Colonic mucosa (tissue), 4 donors: Measurements from ENCODE around the gene DDX31. TPM values are rescaled to one million over a fixed set of nuclear protein-coding genes. Genes with fewer than 3 reads are reported as not detected.
"Not testable (repeated sequence)": the region's sequence is repeated elsewhere in the genome, so short reads cannot be mapped to it uniquely, and the experiment has no call there.

Experiments
- DNase-seq: peaks from one replicate; pipeline ENCODE4 v3.0.0-alpha.2; 2020
- H3K27ac ChIP-seq: fragments of 200-600 bp; one replicate; pipeline ENCODE4 v1.8.0; 2021
- H3K27me3 ChIP-seq: fragments of 200-600 bp; one replicate; pipeline ENCODE4 v1.8.0; 2021
- H3K36me3 ChIP-seq: fragments of 200-600 bp; one replicate; pipeline ENCODE4 v1.8.0; 2021
- H3K4me1 ChIP-seq: fragments of 200-600 bp; one replicate; pipeline ENCODE4 v1.8.0; 2021; ENCODE audit warnings: mild to moderate bottlenecking
- H3K4me3 ChIP-seq: fragments of 200-600 bp; one replicate; pipeline ENCODE4 v1.8.0; 2021
- H3K9ac ChIP-seq, 2 donors: one replicate each; pipeline ENCODE4 v1.7.0; 2013; ENCODE audit warnings: control low read depth in 2 of 2, low read depth in 2 of 2, low read length in 2 of 2
- H3K9me3 ChIP-seq: fragments of 200-600 bp; one replicate; pipeline ENCODE4 v1.8.0; 2021
- CTCF ChIP-seq: fragments of 200-600 bp; IDR thresholded peaks from one replicate; pipeline ENCODE4 v1.8.0; 2022; ENCODE audit warnings: antibody characterized with exemption, mild to moderate bottlenecking
- intact Hi-C: fragments of 100-400 bp; cut with DNase I; formaldehyde crosslinking; loops from one replicate; pipeline ENCODE4 v1.14.1; 2022
- total RNA-seq, 2 donors: library from RNA; stranded (reverse); fragmentation: NEBNext Ultra II Directional in 1 of 2; extraction: Animal tissue kit (Norgen Biotek cat#: 25700) in 1 of 2; gene quantifications; one replicate each; pipeline ENCODE4 v1.2.1, GENCODE V29; 2021
- donor health status: healthy.
- donor health status: DM: no; HTN: no; CAD: no.
- donor health status: DM: no; HTN: no; CAD: no.

Gene DDX31
- total RNA-seq, 2 donors from 2014 or later, result 6.8 to 11.6 TPM

- DNase-seq, result no peak
- H3K4me1 ChIP-seq, result no peaks in the 10 kb centered on the region
- H3K9me3 ChIP-seq, result no peaks in the 10 kb centered on the region
- H3K36me3 ChIP-seq, result no peaks in the 10 kb centered on the region
- intact Hi-C loops, result loop anchor here (5.0 kb wide), 1 partner anchor 165 kb away; the partner anchor contains the start of gene CFAP77
- H3K27ac ChIP-seq, result no peak overlapping the region
- peaks cover 59% of the 10 kb centered on the region for H3K27me3 ChIP-seq
- TF ChIP-seq CTCF, result no peak
- no peak overlapping the region for H3K4me3 ChIP-seq
- H3K9ac ChIP-seq, result no peak overlapping the region
These were observed 92.7 kb downstream of the DDX31 start for GRCh38 chr9:132577119-132577518.

- no peaks in the 10 kb centered on the region for H3K36me3 ChIP-seq
- intact Hi-C loops, result loop anchor here (2.0 to 5.0 kb wide), 2 partner anchors 67 to 164 kb away; partner anchors contain the start of gene CFAP77
- peaks cover 49% of the 10 kb centered on the region for H3K27me3 ChIP-seq
- H3K27ac ChIP-seq, result no peak overlapping the region
- no peak for TF ChIP-seq CTCF
- no peaks in the 10 kb centered on the region for H3K4me1 ChIP-seq
- H3K9ac ChIP-seq, result no peak overlapping the region
- no peak for DNase-seq
- no peak overlapping the region for H3K4me3 ChIP-seq
- H3K9me3 ChIP-seq, result no peaks in the 10 kb centered on the region
These were observed 94.0 kb downstream of the DDX31 start for GRCh38 chr9:132575811-132576210.

GRCh38 chr9:132575005-132575609, 94.7 kb downstream of the DDX31 start:
- Histone ChIP-seq H3K9ac (no peak overlapping the region), H3K4me3 (no peak overlapping the region), H3K4me1 (no peaks in the 10 kb centered on the region), H3K36me3 (no peaks in the 10 kb centered on the region), H3K27me3 (peaks cover 42% of the 10 kb centered on the region), H3K9me3 (no peaks in the 10 kb centered on the region), H3K27ac (no peak overlapping the region)
- DNase-seq, result peak; percentile 70
- TF ChIP-seq CTCF, result peak; percentile 77
- intact Hi-C loops, result loop anchor here (2.0 to 5.0 kb wide), 2 partner anchors 66 to 163 kb away; partner anchors contain the start of gene CFAP77

DNA sequence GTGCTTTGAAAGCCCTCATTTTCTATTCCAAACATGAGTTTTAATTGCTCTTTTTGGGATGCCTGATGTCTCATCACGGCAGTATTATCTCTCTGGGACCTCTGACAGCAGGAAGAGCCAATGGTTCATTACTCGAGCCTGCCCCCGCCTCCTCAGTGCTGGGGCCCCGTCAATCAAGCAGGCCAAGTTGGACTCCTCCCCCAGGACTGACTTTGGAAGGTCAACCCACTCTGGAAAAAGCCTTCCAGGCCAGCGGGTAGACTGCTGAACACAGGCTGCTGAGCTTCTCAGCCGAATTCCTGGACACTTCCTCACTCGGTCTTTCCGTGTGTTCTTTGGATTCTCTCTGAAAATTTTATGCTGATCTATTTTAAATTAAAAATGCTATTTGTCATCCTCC, 96.9 kb downstream of the DDX31 start:
- H3K9ac ChIP-seq, result no peak overlapping the region
- H3K9me3 ChIP-seq, result no peaks in the 10 kb centered on the region
- H3K36me3 ChIP-seq, result no peaks in the 10 kb centered on the region
- H3K27me3 ChIP-seq, result peaks cover 20% of the 10 kb centered on the region
- no peak for DNase-seq
- H3K27ac ChIP-seq, result no peak overlapping the region
- no peak overlapping the region for H3K4me3 ChIP-seq
- no peaks in the 10 kb centered on the region for H3K4me1 ChIP-seq
- intact Hi-C loops, result no loop called here
- no peak for TF ChIP-seq CTCF

GRCh38 chr9:132571806-132572600, 97.8 kb downstream of the DDX31 start:
- Histone ChIP-seq H3K9ac (no peak overlapping the region), H3K36me3 (no peaks in the 10 kb centered on the region), H3K4me3 (no peak overlapping the region), H3K4me1 (no peaks in the 10 kb centered on the region), H3K27ac (no peak overlapping the region), H3K9me3 (no peaks in the 10 kb centered on the region), H3K27me3 (peaks cover 15% of the 10 kb centered on the region)
- DNase-seq, result no peak
- intact Hi-C loops, result no loop called here
- TF ChIP-seq CTCF, result no peak

DNA sequence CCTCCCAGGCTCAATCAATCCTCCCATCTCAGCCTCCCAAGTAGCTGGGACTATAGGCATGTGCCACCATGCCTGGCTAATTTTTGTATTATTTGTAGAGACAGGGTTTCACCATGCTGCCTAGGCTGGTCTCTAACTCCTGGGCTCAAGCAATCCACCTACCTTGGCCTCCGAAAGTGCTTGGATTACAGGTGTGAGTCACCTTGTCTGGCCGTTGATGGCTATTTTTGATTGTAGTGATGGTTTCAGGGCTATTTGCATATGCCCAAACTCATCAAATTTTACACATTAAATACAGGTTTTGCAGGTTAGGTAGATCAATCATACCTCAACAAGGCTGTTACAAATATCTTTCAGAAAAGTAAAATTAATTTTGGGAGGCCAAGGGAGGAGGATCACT, 101.0 kb downstream of the DDX31 start:
- H3K9me3 ChIP-seq, H3K4me3 ChIP-seq, intact Hi-C loops, H3K4me1 ChIP-seq, DNase-seq, H3K9ac ChIP-seq, H3K36me3 ChIP-seq, H3K27ac ChIP-seq, H3K27me3 ChIP-seq: not testable (repeated sequence)
